ENCODE data around the gene APBB1IP.

Gene APBB1IP

GRCh38 chr10:26446258-26446657, 8.1 kb downstream of the APBB1IP start:
- H3K36me3 ChIP-seq (ENCODE audit: control insufficient read depth, insufficient read depth, low read length) = no peaks in the 10 kb centered on the region
- no peaks in the 10 kb centered on the region for H3K9me3 ChIP-seq (ENCODE audit: control insufficient read depth, insufficient read depth, low read length)
- no peak overlapping the region for H3K9ac ChIP-seq (ENCODE audit: low read depth, low read length)
- no peaks in the 10 kb centered on the region for H3K4me1 ChIP-seq (ENCODE audit: control insufficient read depth, insufficient read depth, low read length)
- no peak overlapping the region for H3K4me3 ChIP-seq (ENCODE audit: low read depth, low read length)
- no peaks in the 10 kb centered on the region for H3K27me3 ChIP-seq (ENCODE audit: control insufficient read depth, insufficient read depth, low read length)

GRCh38 chr10:26448292-26448691, 10.2 kb downstream of the APBB1IP start:
- no peaks in the 10 kb centered on the region for H3K4me1 ChIP-seq (ENCODE audit: control insufficient read depth, insufficient read depth, low read length)

DNA sequence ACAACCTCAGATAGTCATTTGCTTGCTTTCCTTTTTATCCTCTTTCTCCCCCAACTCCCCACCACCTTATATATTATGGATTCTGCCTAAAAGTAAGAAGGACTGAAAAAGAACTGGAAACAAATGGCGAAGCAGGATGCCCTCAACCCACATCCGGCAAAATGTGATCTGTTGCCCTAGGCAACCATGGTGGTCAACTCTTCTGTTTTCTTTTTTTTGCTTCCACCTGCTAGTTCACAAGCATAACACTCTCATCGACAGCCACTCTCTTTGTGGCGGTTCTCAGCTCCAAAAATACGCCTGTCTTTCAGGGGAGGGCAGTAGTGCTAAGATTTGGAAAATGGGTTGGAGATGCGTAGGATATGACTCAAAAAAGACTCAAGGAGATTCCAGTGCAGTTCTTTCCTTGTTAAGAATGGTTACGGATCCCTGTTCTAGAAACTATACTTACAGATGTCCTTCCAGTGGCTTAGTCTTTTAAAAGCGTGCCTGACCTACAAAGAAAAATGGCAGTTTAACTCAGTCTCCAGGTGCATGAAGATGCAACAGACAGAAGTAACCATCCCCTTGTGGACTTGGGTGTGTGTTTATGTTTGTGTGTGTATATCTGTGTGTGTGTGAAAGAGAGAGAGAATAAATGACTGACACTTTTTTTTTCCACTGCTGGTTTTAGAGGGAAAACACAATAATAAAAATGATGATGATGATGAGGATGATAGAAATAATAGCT, 10.7 kb downstream of the APBB1IP start:
- H3K9ac ChIP-seq (ENCODE audit: low read depth, low read length) = no peak overlapping the region
- H3K36me3 ChIP-seq (ENCODE audit: control insufficient read depth, insufficient read depth, low read length) = no peaks in the 10 kb centered on the region
- H3K9me3 ChIP-seq (ENCODE audit: control insufficient read depth, insufficient read depth, low read length) = no peaks in the 10 kb centered on the region
- no peak overlapping the region for H3K4me3 ChIP-seq (ENCODE audit: low read depth, low read length)
- H3K27me3 ChIP-seq (ENCODE audit: control insufficient read depth, insufficient read depth, low read length) = no peaks in the 10 kb centered on the region
- no peaks in the 10 kb centered on the region for H3K4me1 ChIP-seq (ENCODE audit: control insufficient read depth, insufficient read depth, low read length)

More at GRCh38 chr10:26448292-26448691, 10.2 kb downstream of the APBB1IP start:
- no peak overlapping the region for H3K9ac ChIP-seq (ENCODE audit: low read depth, low read length)
- no peak overlapping the region for H3K4me3 ChIP-seq (ENCODE audit: low read depth, low read length)
- no peaks in the 10 kb centered on the region for H3K9me3 ChIP-seq (ENCODE audit: control insufficient read depth, insufficient read depth, low read length)
- no peaks in the 10 kb centered on the region for H3K36me3 ChIP-seq (ENCODE audit: control insufficient read depth, insufficient read depth, low read length)
- H3K27me3 ChIP-seq (ENCODE audit: control insufficient read depth, insufficient read depth, low read length) = no peaks in the 10 kb centered on the region

DNA sequence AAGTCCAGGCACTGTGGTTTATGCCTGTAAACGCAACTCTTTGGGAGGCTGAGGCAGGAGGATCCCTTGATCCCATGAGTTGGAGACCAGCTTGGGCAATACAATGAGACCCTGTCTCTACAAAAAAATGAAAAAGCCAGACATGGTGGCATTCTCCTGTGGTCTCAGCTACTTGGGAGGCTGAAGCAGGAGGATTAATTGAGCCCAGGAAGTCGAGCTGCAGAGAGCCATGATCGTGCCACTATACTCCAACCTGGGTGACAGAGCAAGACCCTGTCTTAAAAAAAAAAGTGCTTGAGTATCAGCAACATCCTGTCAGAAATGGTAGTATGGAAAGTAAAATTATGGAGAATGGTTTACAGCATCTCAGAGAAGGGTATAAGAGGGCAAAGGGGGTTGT, 11.6 kb downstream of the APBB1IP start:
- H3K4me1 ChIP-seq (ENCODE audit: control insufficient read depth, insufficient read depth, low read length) = no peaks in the 10 kb centered on the region
- H3K27me3 ChIP-seq (ENCODE audit: control insufficient read depth, insufficient read depth, low read length) = no peaks in the 10 kb centered on the region
- no peaks in the 10 kb centered on the region for H3K9me3 ChIP-seq (ENCODE audit: control insufficient read depth, insufficient read depth, low read length)
- no peak overlapping the region for H3K9ac ChIP-seq (ENCODE audit: low read depth, low read length)
- no peak overlapping the region for H3K4me3 ChIP-seq (ENCODE audit: low read depth, low read length)
- H3K36me3 ChIP-seq (ENCODE audit: control insufficient read depth, insufficient read depth, low read length) = no peaks in the 10 kb centered on the region

DNA sequence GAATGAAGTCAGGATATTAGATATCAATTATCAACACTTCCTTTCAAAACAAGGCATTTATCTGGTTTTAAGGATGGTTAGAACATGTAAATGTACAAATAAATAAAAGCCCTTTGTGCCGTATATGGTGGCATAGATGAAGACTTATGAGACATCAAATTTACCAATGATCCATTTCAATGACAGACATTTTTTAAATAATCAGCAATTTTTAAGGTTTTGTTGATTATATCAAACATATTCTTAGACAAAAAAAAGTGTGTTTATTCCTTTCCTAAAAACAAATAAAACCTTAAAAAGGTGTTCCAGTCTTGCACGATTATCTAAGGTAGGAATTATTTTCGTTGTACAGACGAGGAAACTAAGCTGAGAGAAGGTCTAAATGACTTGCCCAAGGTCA, 13.8 kb downstream of the APBB1IP start:
- no peaks in the 10 kb centered on the region for H3K9me3 ChIP-seq (ENCODE audit: control insufficient read depth, insufficient read depth, low read length)
- H3K4me3 ChIP-seq (ENCODE audit: low read depth, low read length) = no peak overlapping the region
- H3K9ac ChIP-seq (ENCODE audit: low read depth, low read length) = no peak overlapping the region
- H3K4me1 ChIP-seq (ENCODE audit: control insufficient read depth, insufficient read depth, low read length) = no peaks in the 10 kb centered on the region
- no peaks in the 10 kb centered on the region for H3K36me3 ChIP-seq (ENCODE audit: control insufficient read depth, insufficient read depth, low read length)
- no peaks in the 10 kb centered on the region for H3K27me3 ChIP-seq (ENCODE audit: control insufficient read depth, insufficient read depth, low read length)

GRCh38 chr10:26453850-26454249, 15.7 kb downstream of the APBB1IP start:
- Histone ChIP-seq H3K27me3 (ENCODE audit: control insufficient read depth, insufficient read depth, low read length) (no peaks in the 10 kb centered on the region), H3K4me3 (ENCODE audit: low read depth, low read length) (no peak overlapping the region), H3K36me3 (ENCODE audit: control insufficient read depth, insufficient read depth, low read length) (no peaks in the 10 kb centered on the region), H3K9ac (ENCODE audit: low read depth, low read length) (no peak overlapping the region), H3K9me3 (ENCODE audit: control insufficient read depth, insufficient read depth, low read length) (no peaks in the 10 kb centered on the region), H3K4me1 (ENCODE audit: control insufficient read depth, insufficient read depth, low read length) (no peaks in the 10 kb centered on the region)

- no peaks in the 10 kb centered on the region for H3K27me3 ChIP-seq (ENCODE audit: control insufficient read depth, insufficient read depth, low read length)
- H3K4me1 ChIP-seq (ENCODE audit: control insufficient read depth, insufficient read depth, low read length) = no peaks in the 10 kb centered on the region
- H3K36me3 ChIP-seq (ENCODE audit: control insufficient read depth, insufficient read depth, low read length) = no peaks in the 10 kb centered on the region
- H3K4me3 ChIP-seq (ENCODE audit: low read depth, low read length) = no peak overlapping the region
- H3K9me3 ChIP-seq (ENCODE audit: control insufficient read depth, insufficient read depth, low read length) = no peaks in the 10 kb centered on the region
- no peak overlapping the region for H3K9ac ChIP-seq (ENCODE audit: low read depth, low read length)
Measured at GRCh38 chr10:26454891-26455290, 16.8 kb downstream of the APBB1IP start.

GRCh38 chr10:26455567-26456315, 17.6 kb downstream of the APBB1IP start:
- no peaks in the 10 kb centered on the region for H3K4me1 ChIP-seq (ENCODE audit: control insufficient read depth, insufficient read depth, low read length)
- no peak overlapping the region for H3K4me3 ChIP-seq (ENCODE audit: low read depth, low read length)
- no peaks in the 10 kb centered on the region for H3K27me3 ChIP-seq (ENCODE audit: control insufficient read depth, insufficient read depth, low read length)
- no peaks in the 10 kb centered on the region for H3K9me3 ChIP-seq (ENCODE audit: control insufficient read depth, insufficient read depth, low read length)
- H3K9ac ChIP-seq (ENCODE audit: low read depth, low read length) = no peak overlapping the region
- no peaks in the 10 kb centered on the region for H3K36me3 ChIP-seq (ENCODE audit: control insufficient read depth, insufficient read depth, low read length)

DNA sequence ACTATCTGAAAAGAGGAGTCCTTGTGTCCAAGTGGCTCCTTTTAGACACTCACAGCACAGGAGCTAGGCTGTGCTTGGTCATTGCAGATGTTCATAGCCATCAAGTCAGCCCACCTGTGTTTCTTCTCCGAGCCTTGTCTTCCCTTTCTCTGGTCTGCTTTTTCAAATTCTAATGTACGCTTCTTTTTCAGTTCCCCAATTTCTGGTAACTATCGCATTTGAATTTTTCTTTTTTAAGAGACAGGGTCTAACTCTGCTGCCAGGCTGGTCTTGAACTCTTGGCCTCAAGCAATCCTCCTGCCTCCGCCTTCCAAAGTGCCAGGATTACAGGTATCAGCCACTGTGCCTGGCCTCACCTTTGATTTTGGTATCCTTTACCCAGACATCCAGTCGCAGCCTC, 18.9 kb downstream of the APBB1IP start:
- Histone ChIP-seq H3K36me3 (ENCODE audit: control insufficient read depth, insufficient read depth, low read length) (no peaks in the 10 kb centered on the region), H3K9ac (ENCODE audit: low read depth, low read length) (no peak overlapping the region)

DNA sequence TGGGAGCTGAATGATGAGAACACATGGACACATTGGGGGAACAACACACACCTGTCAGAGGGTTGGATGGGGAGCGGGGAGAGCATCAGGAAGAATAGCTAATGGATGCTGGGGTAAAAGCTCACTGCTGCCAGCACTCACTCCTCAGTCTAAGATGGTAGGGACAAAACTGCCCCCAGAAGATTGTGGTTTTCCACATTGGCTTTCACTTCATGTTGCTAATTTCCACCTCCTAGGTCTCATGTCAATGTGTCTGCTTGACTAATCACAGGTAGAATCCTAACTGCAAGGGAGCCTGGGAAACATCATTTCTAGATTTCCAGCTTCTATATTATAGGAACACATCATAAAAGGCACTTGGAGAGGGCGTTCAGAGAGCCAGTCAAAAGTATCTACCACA, 22.6 kb downstream of the APBB1IP start:
- Histone ChIP-seq H3K4me1 (ENCODE audit: control insufficient read depth, insufficient read depth, low read length) (no peaks in the 10 kb centered on the region), H3K4me3 (ENCODE audit: low read depth, low read length) (no peak overlapping the region), H3K9ac (ENCODE audit: low read depth, low read length) (no peak overlapping the region), H3K36me3 (ENCODE audit: control insufficient read depth, insufficient read depth, low read length) (no peaks in the 10 kb centered on the region), H3K9me3 (ENCODE audit: control insufficient read depth, insufficient read depth, low read length) (no peaks in the 10 kb centered on the region), H3K27me3 (ENCODE audit: control insufficient read depth, insufficient read depth, low read length) (no peaks in the 10 kb centered on the region)

More for the DNA sequence above, 18.9 kb downstream of the APBB1IP start:
- Histone ChIP-seq H3K27me3 (ENCODE audit: control insufficient read depth, insufficient read depth, low read length) (no peaks in the 10 kb centered on the region), H3K9me3 (ENCODE audit: control insufficient read depth, insufficient read depth, low read length) (no peaks in the 10 kb centered on the region), H3K4me1 (ENCODE audit: control insufficient read depth, insufficient read depth, low read length) (no peaks in the 10 kb centered on the region), H3K4me3 (ENCODE audit: low read depth, low read length) (no peak overlapping the region)

- no peaks in the 10 kb centered on the region for H3K4me1 ChIP-seq (ENCODE audit: control insufficient read depth, insufficient read depth, low read length)
- H3K4me3 ChIP-seq (ENCODE audit: low read depth, low read length) = no peak overlapping the region
- H3K9ac ChIP-seq (ENCODE audit: low read depth, low read length) = no peak overlapping the region
- H3K36me3 ChIP-seq (ENCODE audit: control insufficient read depth, insufficient read depth, low read length) = no peaks in the 10 kb centered on the region
- H3K27me3 ChIP-seq (ENCODE audit: control insufficient read depth, insufficient read depth, low read length) = no peaks in the 10 kb centered on the region
- H3K9me3 ChIP-seq (ENCODE audit: control insufficient read depth, insufficient read depth, low read length) = no peaks in the 10 kb centered on the region
Measured at GRCh38 chr10:26463986-26464385, 25.8 kb downstream of the APBB1IP start.

GRCh38 chr10:26464632-26465280, 26.6 kb downstream of the APBB1IP start:
- no peak overlapping the region for H3K4me3 ChIP-seq (ENCODE audit: low read depth, low read length)
- no peak overlapping the region for H3K9ac ChIP-seq (ENCODE audit: low read depth, low read length)
- H3K4me1 ChIP-seq (ENCODE audit: control insufficient read depth, insufficient read depth, low read length) = no peaks in the 10 kb centered on the region
- H3K27me3 ChIP-seq (ENCODE audit: control insufficient read depth, insufficient read depth, low read length) = no peaks in the 10 kb centered on the region
- no peaks in the 10 kb centered on the region for H3K36me3 ChIP-seq (ENCODE audit: control insufficient read depth, insufficient read depth, low read length)
- no peaks in the 10 kb centered on the region for H3K9me3 ChIP-seq (ENCODE audit: control insufficient read depth, insufficient read depth, low read length)
